Activated naive CD8-positive, alpha-beta T cell treated with anti-CD3 and anti-CD28 coated beads for 36 hours (primary cell): ENCODE measurements around the gene DPH2. TPM values are rescaled to one million over a fixed set of nuclear protein-coding genes. Genes with fewer than 3 reads are reported as not detected.
A peak's percentile ranks its signal among the peaks of the same experiment; 100 is the strongest.

Source experiments
- DNase-seq: peaks from one replicate; pipeline ENCODE4 v3.0.0; 2021
- H3K27ac Mint-ChIP-seq: one replicate; pipeline ENCODE4 v1.8.0; 2022; ENCODE audit warnings: mild to moderate bottlenecking, moderate library complexity, mixed read lengths
- H3K27me3 Mint-ChIP-seq: one replicate; pipeline ENCODE4 v1.8.0; 2022; ENCODE audit warnings: mild to moderate bottlenecking, mixed read lengths
- H3K36me3 Mint-ChIP-seq: one replicate; pipeline ENCODE4 v1.8.0; 2021; ENCODE audit warnings: mild to moderate bottlenecking, mixed read lengths
- H3K4me1 Mint-ChIP-seq: one replicate; pipeline ENCODE4 v1.8.0; 2021; ENCODE audit warnings: mixed read lengths
- H3K4me3 Mint-ChIP-seq: one replicate; pipeline ENCODE4 v1.8.0; 2022; ENCODE audit warnings: mild to moderate bottlenecking, moderate library complexity, mixed read lengths
- H3K9me3 Mint-ChIP-seq: one replicate; pipeline ENCODE4 v1.8.0; 2022; ENCODE audit warnings: mixed read lengths
- total RNA-seq, 2 experiments: library from RNA; stranded (reverse); gene quantifications; one replicate each; pipeline ENCODE4 v1.2.3, GENCODE V29; 2021

Gene DPH2
- total RNA-seq, 2 experiments from 2014 or later, result 65.2 to 66.7 TPM

DNA sequence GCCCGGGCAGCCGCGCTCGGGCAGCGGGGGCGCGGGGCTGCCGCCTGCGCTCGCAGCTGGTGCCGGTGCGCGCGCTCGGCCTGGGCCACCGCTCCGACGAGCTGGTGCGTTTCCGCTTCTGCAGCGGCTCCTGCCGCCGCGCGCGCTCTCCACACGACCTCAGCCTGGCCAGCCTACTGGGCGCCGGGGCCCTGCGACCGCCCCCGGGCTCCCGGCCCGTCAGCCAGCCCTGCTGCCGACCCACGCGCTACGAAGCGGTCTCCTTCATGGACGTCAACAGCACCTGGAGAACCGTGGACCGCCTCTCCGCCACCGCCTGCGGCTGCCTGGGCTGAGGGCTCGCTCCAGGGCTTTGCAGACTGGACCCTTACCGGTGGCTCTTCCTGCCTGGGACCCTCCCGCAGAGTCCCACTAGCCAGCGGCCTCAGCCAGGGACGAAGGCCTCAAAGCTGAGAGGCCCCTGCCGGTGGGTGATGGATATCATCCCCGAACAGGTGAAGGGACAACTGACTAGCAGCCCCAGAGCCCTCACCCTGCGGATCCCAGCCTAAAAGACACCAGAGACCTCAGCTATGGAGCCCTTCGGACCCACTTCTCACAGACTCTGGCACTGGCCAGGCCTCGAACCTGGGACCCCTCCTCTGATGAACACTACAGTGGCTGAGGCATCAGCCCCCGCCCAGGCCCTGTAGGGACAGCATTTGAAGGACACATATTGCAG is 33.2 kb upstream of the DPH2 start:
- H3K27me3 Mint-ChIP-seq, result peaks cover 35% of the 10 kb centered on the region
- H3K36me3 Mint-ChIP-seq, result peaks cover 6% of the 10 kb centered on the region

DNA sequence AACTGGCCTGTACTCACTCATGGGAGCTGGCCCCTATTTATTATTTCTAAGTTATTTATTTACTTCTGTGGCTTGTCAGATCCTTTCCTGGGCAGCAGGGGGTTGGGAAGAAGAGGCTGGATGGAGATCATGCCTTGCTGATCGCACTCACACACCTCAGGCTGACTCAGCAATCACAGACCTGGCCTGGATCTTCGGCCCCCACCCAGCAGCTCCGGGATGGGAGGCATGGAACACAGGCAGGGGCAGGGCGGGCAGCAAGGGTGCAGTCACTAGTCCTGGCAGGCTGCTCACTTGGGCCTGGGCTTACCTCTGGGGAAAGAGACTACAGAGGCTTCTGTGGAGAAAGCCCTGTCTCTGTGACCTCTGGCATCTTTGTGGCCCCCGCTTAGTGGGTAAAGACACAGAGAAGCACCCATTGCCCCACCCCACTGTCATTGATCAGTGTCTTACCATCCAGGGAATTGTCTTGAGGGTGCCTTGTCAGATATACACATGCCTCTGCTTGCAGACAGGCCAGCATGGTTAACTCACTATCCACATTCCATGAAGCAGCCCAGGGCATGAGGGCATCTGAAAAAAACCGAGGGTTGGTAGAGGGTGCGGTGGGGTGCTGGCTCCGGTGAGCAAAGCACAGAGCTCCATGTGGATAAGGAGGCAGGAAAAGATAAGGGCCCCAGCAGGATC is 32.5 kb upstream of the DPH2 start:
- Mint-ChIP-seq H3K4me3 (no peak overlapping the region), H3K27me3 (peaks cover 34% of the 10 kb centered on the region), H3K27ac (no peak overlapping the region), H3K9me3 (no peaks in the 10 kb centered on the region), H3K36me3 (peaks cover 6% of the 10 kb centered on the region), H3K4me1 (peaks cover 15% of the 10 kb centered on the region)
- DNase-seq, result no peak

More for the DNA sequence above, 33.2 kb upstream of the DPH2 start:
- H3K4me1 Mint-ChIP-seq, result peaks cover 15% of the 10 kb centered on the region
- DNase-seq, result peak; percentile 49
- H3K9me3 Mint-ChIP-seq, result no peaks in the 10 kb centered on the region
- H3K4me3 Mint-ChIP-seq, result peak overlapping the region; percentile 70
- H3K27ac Mint-ChIP-seq, result no peak overlapping the region

DNA sequence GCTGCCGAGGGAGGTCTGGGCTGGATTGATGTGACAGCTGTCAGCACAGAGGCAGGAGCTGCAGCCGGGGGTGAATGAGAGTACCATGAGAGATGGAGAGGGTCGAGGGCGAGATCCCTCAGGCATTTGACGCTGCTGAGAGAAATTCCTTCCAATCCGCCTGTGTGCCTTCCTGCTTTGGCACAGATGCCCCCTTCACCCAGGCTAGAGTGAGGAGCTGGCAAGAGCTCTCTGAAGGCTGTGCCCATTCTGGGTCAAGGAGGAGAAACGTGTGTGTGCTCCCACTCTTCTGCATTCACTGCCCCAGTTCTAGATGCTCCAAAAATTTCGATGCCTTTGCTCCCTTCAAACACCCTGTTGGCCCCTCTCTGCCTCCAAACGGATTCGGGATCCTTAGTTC is 31.4 kb upstream of the DPH2 start:
- no peak overlapping the region for H3K27ac Mint-ChIP-seq
- no peaks in the 10 kb centered on the region for H3K9me3 Mint-ChIP-seq
- peaks cover 6% of the 10 kb centered on the region for H3K36me3 Mint-ChIP-seq
- no peak overlapping the region for H3K4me3 Mint-ChIP-seq
- H3K27me3 Mint-ChIP-seq, result peaks cover 24% of the 10 kb centered on the region
- no peak for DNase-seq
- peaks cover 10% of the 10 kb centered on the region for H3K4me1 Mint-ChIP-seq

DNA sequence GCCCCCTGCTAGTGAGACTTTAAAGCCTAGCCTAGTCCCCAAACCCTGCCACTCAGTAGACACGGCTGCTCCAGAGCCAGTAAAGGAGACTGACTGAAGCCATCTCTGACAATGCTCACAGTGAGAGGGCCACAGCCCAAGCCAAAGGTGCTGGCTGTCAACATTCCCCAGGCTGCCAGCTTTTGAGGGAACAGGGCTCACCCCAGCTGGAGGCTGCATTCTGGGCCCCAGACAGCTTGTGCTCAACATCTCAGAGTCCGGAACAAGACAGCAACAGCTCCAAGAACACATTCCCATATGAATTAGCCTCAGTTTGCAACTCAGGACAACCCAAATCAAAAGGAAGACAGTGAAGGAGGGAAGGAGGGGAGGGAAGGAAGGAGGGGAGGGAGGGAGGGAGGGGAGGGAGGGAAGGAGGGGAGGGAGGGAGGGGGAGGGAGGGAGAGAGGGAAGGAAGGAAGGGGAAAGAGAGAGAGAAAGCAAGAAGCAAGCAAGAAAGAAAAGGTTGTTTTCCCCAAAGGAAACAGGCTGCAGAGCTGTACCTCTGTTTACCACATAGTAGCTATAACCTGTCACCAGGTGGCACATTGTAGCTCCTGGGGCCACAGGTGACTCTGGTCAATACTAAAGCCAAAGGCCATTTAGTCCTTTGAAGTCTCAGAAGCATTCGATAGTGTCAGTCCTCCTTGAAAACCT is 30.8 kb upstream of the DPH2 start:
- Mint-ChIP-seq H3K36me3 (peaks cover 6% of the 10 kb centered on the region), H3K4me1 (peaks cover 8% of the 10 kb centered on the region), H3K27me3 (peaks cover 20% of the 10 kb centered on the region), H3K4me3 (no peak overlapping the region), H3K27ac (no peak overlapping the region), H3K9me3 (no peaks in the 10 kb centered on the region)
- DNase-seq, result no peak

DNA sequence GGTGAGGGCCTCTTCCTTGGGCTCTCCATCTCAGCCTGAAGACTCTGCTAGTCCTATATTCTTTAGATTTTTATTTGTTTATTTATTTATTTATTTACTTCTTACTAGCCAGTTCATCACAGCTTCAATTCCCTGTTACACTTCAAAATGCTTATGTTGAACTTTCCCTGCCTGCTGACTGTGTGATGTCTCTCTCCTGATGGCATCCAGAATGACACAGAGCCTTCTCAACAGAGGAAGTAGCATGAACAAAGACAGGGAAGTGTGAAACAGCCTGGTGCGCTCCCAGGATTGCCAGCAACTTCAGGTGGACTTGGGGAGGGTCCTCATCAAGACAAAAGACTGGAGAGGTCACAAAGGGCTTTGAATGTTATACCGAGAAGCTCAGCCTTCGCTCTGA is 27.4 kb upstream of the DPH2 start:
- DNase-seq, result no peak
- Mint-ChIP-seq H3K36me3 (peaks cover 11% of the 10 kb centered on the region), H3K27me3 (no peaks in the 10 kb centered on the region), H3K4me3 (no peak overlapping the region), H3K27ac (no peak overlapping the region), H3K9me3 (no peaks in the 10 kb centered on the region), H3K4me1 (peaks cover 11% of the 10 kb centered on the region)

DNA sequence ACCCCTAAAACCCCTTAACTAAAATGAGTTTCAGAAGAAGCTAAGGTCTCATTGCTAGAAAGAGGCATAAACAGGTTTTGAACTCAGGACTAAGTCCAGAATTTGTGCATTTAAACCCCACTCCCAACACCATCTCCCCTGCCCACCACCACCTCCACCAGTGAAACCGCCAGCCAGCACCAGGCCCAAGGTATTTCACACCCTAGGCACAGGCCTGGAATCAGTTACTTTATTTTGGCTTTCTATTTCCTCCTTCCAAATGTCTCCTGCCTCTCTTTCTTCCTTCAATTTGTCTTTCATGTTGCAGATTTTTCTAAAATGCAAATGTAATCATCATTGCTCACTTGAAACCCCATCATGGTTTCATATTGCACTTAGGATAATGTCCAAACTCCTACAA is 24.9 kb upstream of the DPH2 start:
- Mint-ChIP-seq H3K4me1 (peaks cover 21% of the 10 kb centered on the region), H3K9me3 (no peaks in the 10 kb centered on the region), H3K27me3 (no peaks in the 10 kb centered on the region), H3K27ac (no peak overlapping the region), H3K4me3 (peak overlapping the region; percentile 92), H3K36me3 (peaks cover 10% of the 10 kb centered on the region)
- no peak for DNase-seq

DNA sequence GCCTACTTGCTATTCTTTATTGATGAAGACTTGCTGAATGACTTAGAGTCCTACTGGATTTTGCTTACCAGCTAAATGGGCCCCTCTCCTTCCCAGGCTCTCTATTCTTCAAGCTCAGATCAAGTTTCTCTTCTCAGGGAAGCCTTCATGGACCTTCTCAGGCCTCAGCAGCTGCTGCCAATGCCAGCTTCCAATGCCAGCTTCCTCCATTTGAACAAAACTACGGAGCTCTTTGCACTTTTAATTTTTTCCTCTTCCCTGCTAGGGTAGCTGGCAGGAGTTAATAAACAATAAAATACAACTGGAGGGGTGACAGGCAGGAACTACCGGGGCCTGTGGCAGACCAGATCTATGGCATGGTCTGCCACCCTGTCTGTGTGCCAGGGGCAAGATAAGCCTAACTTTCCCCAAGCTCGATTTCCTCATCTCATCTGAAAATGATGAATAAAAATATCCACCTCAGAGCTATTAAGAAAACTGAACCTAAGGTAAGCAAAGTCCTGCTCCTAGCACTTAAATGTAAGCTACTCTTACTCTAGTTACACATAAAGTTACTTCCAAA is 24.1 kb upstream of the DPH2 start:
- no peaks in the 10 kb centered on the region for H3K9me3 Mint-ChIP-seq
- H3K27ac Mint-ChIP-seq, result peak overlapping the region; percentile 90
- no peak for DNase-seq
- H3K27me3 Mint-ChIP-seq, result no peaks in the 10 kb centered on the region
- peaks cover 5% of the 10 kb centered on the region for H3K36me3 Mint-ChIP-seq
- peak overlapping the region; percentile 92 for H3K4me3 Mint-ChIP-seq
- H3K4me1 Mint-ChIP-seq, result peaks cover 21% of the 10 kb centered on the region

DNA sequence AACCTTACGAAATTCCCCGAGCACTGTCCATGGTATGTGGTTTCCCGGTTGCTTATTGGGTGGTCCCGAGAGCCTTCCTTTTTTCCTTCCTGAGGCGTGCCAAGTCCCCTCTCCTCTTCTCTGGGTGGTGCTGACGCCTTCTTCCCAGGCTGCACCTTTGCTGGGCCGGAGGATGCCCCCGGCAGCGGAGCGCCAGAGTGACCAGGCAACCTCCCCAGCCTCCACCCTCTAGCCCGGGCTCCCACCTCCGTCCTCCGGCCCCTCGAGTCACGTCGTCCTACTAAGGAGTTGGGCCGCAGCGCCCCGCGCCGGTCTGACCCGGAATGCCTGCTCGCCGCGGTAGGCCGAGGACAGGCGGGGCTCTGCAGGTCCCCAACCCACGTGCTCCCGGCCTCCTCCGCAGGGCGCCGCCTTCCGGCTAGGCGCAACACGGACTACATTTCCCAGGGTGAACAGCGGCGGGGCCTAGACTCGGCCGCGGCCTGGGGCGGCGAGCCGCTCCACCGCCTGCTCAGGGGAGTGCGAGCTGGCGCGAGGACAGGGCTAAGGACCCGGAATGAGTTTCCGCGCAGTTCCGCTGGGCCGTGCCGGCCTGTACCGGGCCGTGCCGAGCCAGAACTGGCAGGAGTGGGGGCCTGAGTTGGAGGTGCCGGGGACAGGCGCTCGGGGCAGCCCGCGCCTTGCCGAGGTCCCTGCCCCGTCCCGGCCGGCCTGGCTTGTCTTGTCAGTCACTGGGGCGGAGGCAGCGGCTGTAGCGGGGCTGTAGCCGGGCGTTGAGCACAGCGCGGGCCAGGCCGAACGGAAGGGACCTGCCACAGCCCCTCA is 23.4 kb upstream of the DPH2 start, which contains the start of gene IPO13:
Gene IPO13 (plus strand): TSS at position 715 of the 825 bp plus-strand sequence. CDS start 651 bp downstream, outside the sequence.
- peaks cover 25% of the 10 kb centered on the region for H3K4me1 Mint-ChIP-seq
- no peaks in the 10 kb centered on the region for H3K27me3 Mint-ChIP-seq

DNA sequence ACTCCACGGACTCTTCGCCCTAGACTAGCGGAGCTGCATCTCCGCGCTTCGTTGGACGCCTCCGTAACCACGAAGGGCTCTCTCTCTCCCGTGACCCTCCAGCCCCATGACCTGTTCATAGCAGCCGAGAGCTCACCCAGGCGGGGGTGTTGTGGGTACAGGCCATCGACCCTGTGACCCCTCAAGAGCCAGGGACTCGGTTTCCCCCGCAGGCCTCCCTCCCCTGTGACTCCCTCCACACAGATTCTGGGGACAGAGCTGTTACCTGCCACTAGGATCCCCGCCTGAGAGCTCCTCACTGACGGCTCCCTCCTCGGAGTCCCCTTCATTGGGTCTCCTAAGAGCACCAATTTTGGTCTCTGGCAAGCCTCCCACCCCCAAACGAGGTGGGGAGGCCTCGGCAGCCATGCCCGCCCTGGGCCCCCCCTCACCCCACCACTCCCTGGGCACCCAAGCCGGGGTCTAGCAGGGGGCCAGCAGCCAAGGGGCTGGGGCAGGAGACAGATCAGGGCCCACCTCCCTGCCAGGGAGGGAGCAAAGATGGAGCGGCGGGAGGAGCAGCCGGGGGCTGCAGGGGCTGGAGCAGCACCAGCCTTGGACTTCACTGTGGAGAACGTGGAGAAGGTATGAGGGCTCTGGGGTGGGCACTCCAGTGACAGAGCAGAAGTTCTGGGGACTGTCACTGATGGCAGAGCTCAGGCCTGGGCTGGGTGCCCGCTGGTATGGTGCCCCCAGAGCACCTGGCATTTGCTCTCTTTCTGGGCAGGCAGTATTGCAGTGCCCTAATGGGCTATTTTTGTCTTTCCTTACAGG is 22.5 kb upstream of the DPH2 start:
- Mint-ChIP-seq H3K4me1 (peaks cover 29% of the 10 kb centered on the region), H3K36me3 (peaks cover 5% of the 10 kb centered on the region), H3K4me3 (peak overlapping the region; percentile 92), H3K9me3 (no peaks in the 10 kb centered on the region), H3K27me3 (no peaks in the 10 kb centered on the region), H3K27ac (peak overlapping the region; percentile 90)
- DNase-seq, result peak; percentile 22

More for the DNA sequence above, 23.4 kb upstream of the DPH2 start, which contains the start of gene IPO13:
- DNase-seq, result peak; percentile 98
- peak within 1 kb of the TSS; percentile 92 for H3K4me3 Mint-ChIP-seq
- peak within 1 kb of the TSS; percentile 90 for H3K27ac Mint-ChIP-seq
- peaks cover 5% of the 10 kb centered on the region for H3K36me3 Mint-ChIP-seq
- H3K9me3 Mint-ChIP-seq, result no peaks in the 10 kb centered on the region

DNA sequence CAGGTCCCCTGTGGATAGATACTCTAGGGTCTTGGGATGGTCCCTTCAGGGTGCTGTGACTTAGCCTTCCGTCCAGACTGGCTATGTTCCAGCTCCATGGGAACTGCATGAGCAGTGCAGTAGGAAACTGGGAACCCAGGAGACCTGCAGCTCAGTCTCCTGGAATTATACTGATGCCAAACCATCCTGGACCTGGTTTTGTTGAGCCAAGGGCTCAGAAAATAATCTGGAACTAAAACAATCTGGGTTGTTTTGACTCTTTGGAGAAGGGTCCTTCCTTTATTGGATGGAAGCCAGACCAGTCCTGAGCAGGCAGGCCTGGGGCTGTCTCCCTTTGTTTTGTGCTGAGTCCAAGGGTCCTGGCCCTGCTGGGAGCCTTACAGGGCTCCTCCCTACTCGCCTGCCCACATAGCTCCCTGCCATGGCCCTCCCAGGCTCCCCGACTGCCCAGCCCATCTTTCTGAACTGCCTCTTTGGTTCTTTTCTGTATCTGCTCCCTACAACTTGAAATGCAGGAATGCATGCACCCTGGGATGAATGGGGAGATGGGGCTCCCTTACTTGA is 21.9 kb upstream of the DPH2 start:
- Mint-ChIP-seq H3K9me3 (no peaks in the 10 kb centered on the region), H3K4me3 (peak overlapping the region; percentile 92), H3K27ac (no peak overlapping the region), H3K36me3 (peaks cover 5% of the 10 kb centered on the region), H3K27me3 (no peaks in the 10 kb centered on the region), H3K4me1 (peaks cover 29% of the 10 kb centered on the region)
- no peak for DNase-seq

DNA sequence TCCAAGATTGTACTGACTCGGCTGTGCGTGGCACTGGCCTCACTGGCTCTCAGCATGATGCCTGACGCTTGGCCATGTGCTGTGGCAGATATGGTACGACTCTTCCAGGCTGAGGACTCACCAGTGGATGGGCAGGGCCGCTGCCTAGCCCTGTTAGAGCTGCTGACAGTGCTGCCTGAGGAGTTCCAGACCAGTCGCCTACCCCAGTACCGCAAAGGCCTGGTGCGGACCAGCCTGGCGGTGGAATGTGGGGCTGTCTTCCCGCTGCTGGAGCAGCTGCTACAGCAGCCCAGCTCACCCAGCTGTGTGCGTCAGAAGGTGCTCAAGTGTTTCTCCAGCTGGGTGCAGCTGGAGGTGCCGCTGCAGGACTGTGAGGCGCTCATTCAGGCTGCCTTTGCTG is 20.1 kb upstream of the DPH2 start:
- Mint-ChIP-seq H3K27me3 (no peaks in the 10 kb centered on the region), H3K4me1 (peaks cover 26% of the 10 kb centered on the region), H3K4me3 (no peak overlapping the region), H3K27ac (no peak overlapping the region), H3K36me3 (peaks cover 1% of the 10 kb centered on the region), H3K9me3 (no peaks in the 10 kb centered on the region)
- DNase-seq, result no peak

DNA sequence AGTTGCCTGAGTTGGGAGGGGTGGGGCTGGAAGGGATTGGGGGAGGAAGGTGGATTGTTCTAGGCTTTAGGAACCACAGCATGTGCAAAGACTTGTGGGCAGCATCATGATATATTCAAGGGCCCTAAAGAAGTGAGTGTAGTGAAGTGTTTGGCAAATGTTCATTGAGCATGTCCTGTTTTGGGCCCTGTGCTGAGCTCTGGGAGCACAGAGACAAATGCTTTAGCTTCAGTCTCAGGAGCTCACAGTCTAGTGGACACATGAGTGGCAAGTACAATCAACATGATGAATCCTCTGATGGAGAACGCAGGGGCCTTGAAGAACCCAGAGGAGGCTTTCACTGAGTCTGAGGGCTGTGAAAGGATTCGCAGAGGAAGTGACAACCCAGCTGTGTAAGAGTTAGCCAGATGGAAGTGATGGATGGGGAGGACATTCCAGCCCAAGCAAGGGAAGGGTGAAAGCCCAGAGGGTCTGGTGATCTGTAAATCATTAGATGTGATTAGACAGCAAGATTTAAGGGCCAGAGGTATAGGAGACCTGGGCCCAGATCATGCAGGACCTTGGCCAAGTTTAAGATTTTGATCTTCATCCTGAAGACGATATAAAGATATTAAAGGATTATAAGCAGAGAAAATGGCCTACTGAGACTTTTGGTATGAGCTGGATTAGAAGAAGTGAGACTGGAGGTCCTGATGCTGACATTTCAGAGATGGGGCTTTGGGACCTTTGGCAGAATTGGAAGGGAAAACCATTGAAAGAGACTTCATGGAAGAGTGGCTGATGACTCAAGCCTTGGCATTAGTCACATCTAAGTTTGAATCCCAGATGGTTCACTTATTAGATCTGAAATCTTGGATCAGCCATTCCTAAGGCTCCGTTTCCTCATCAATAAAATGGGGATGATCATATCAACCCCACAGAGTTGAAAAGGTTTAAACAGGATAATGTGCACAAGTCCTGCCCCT is 18.5 kb upstream of the DPH2 start:
- Mint-ChIP-seq H3K4me3 (no peak overlapping the region), H3K4me1 (peaks cover 18% of the 10 kb centered on the region), H3K27ac (no peak overlapping the region), H3K9me3 (no peaks in the 10 kb centered on the region), H3K27me3 (no peaks in the 10 kb centered on the region), H3K36me3 (no peaks in the 10 kb centered on the region)
- DNase-seq, result no peak
